ENCODE measurements around the gene PRKCA. TPM values are rescaled to one million over a fixed set of nuclear protein-coding genes. Genes with fewer than 3 reads are reported as not detected.
A peak's percentile ranks its signal among the peaks of the same experiment; 100 is the strongest.

Gene PRKCA
- total RNA-seq, 2 donors from 2014 or later, result 84.9 to 93.9 TPM

DNA sequence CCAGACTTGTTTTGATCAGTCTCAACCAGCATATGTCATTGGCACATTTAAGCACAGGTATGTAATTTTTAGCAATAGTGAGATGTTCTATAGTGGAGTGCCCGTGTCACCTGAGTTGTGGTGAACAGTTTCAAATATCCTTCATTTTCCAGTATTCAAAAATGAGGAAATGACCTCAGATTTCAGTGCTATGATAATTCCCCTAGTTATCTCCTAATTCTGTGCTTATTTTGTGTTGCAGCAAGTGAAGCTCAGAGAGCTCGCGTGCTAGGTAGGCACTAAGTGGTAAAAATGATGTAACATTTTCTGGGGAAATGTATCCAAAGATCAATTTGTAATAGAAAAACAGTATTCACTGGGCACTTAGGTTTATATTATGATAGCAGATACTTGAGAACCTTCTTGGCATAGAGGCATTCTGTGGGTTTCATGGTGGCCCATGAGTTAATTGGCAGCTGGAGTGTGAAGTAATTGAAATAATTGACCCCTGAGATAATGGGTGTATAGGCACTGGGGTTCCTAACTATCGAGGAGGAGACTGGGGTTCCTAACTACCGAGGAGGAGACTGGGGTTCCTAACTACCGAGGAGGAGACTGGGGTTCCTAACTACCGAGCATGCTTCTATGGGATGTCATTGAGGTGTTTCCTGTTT, 159.1 kb downstream of the PRKCA start:
- Mint-ChIP-seq H3K27ac (no peak overlapping the region), H3K4me1 (peaks cover 17% of the 10 kb centered on the region), H3K27me3 (no peaks in the 10 kb centered on the region), H3K36me3 (ENCODE audit: low read depth) (no peaks in the 10 kb centered on the region), H3K4me3 (no peak overlapping the region)
- no peaks in the 10 kb centered on the region for H3K9me3 ChIP-seq (ENCODE audit: control insufficient read depth, low read length, poor library complexity, severe bottlenecking)
- ATAC-seq (no peak), DNase-seq (no peak)

DNA sequence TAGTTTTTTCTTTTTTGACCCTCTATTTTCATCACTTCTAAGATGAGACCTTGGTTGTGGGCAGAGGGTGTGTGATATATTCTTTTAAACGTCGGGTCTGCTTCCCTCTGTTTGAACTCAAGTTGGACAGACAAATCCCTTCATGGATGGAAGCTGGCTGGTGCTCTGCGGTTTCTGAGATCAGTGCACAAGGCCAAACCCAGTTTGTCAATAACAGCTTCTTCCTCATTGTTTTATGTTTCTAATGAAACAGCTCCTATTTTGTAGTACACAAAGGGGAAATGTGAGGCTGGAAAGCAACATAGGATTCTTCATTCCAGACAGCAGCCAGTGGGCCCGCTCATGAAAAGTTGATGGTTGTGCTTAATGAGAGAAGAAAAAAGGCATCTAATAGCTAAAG, 159.6 kb downstream of the PRKCA start:
- H3K4me3 Mint-ChIP-seq, result no peak overlapping the region
- ATAC-seq, result no peak
- H3K4me1 Mint-ChIP-seq, result peaks cover 20% of the 10 kb centered on the region
- H3K27ac Mint-ChIP-seq, result no peak overlapping the region
- no peaks in the 10 kb centered on the region for H3K9me3 ChIP-seq (ENCODE audit: control insufficient read depth, low read length, poor library complexity, severe bottlenecking)
- DNase-seq, result no peak
- no peaks in the 10 kb centered on the region for H3K27me3 Mint-ChIP-seq
- no peaks in the 10 kb centered on the region for H3K36me3 Mint-ChIP-seq (ENCODE audit: low read depth)

- H3K9me3 ChIP-seq (ENCODE audit: control insufficient read depth, low read length, poor library complexity, severe bottlenecking), result no peaks in the 10 kb centered on the region
- H3K4me1 Mint-ChIP-seq, result peaks cover 34% of the 10 kb centered on the region
- no peak overlapping the region for H3K4me3 Mint-ChIP-seq
- H3K36me3 Mint-ChIP-seq (ENCODE audit: low read depth), result no peaks in the 10 kb centered on the region
- H3K27ac Mint-ChIP-seq, result no peak overlapping the region
- DNase-seq (no peak), ATAC-seq (no peak)
- no peaks in the 10 kb centered on the region for H3K27me3 Mint-ChIP-seq
These were observed 162.5 kb downstream of the PRKCA start for GRCh38 chr17:66464921-66465320.

GRCh38 chr17:66465701-66466100, 163.3 kb downstream of the PRKCA start:
- peak overlapping the region; percentile 67 for H3K4me3 Mint-ChIP-seq
- peaks cover 36% of the 10 kb centered on the region for H3K4me1 Mint-ChIP-seq
- H3K36me3 Mint-ChIP-seq (ENCODE audit: low read depth), result no peaks in the 10 kb centered on the region
- ATAC-seq (no peak), DNase-seq (no peak)
- no peaks in the 10 kb centered on the region for H3K9me3 ChIP-seq (ENCODE audit: control insufficient read depth, low read length, poor library complexity, severe bottlenecking)
- no peak overlapping the region for H3K27ac Mint-ChIP-seq
- no peaks in the 10 kb centered on the region for H3K27me3 Mint-ChIP-seq

- Mint-ChIP-seq H3K27me3 (no peaks in the 10 kb centered on the region), H3K27ac (peak overlapping the region; percentile 39), H3K4me3 (peak overlapping the region; percentile 67), H3K36me3 (ENCODE audit: low read depth) (no peaks in the 10 kb centered on the region), H3K4me1 (peaks cover 36% of the 10 kb centered on the region)
- no peak for ATAC-seq
- no peak for DNase-seq
- H3K9me3 ChIP-seq (ENCODE audit: control insufficient read depth, low read length, poor library complexity, severe bottlenecking), result no peaks in the 10 kb centered on the region
These were observed 163.8 kb downstream of the PRKCA start for GRCh38 chr17:66466106-66466820.

DNA sequence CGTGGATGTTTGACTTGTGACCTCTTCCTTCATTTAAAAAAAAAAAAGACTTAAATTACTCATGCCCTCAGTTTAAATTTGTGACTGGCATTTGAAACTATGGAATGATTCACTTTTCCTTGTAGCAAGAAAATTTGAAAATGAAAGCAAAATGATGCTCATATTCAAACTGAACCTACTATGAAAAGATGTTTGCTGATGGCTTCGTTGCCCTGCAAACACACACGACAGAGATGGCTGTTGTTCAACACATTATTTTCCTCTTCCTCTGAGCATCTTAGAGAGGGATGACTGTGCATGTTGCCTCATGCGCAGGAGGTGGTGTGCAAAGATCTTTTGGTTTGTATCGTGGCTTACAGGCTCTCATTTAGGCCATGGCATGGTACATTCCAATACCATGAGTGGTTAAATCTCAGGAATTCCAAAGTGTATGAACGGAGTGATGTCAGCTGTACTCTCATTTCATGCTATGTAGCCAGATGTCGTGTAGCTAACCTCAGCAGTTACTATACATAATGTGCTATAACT, 164.5 kb downstream of the PRKCA start:
- H3K36me3 Mint-ChIP-seq (ENCODE audit: low read depth), result no peaks in the 10 kb centered on the region
- peak overlapping the region; percentile 39 for H3K27ac Mint-ChIP-seq
- H3K27me3 Mint-ChIP-seq, result no peaks in the 10 kb centered on the region
- DNase-seq (no peak), ATAC-seq (no peak)
- H3K4me3 Mint-ChIP-seq, result peak overlapping the region; percentile 76
- peaks cover 36% of the 10 kb centered on the region for H3K4me1 Mint-ChIP-seq
- no peaks in the 10 kb centered on the region for H3K9me3 ChIP-seq (ENCODE audit: control insufficient read depth, low read length, poor library complexity, severe bottlenecking)

GRCh38 chr17:66467766-66468165, 165.4 kb downstream of the PRKCA start:
- ATAC-seq (no peak), DNase-seq (no peak)
- Mint-ChIP-seq H3K4me3 (no peak overlapping the region), H3K36me3 (ENCODE audit: low read depth) (no peaks in the 10 kb centered on the region), H3K4me1 (peaks cover 34% of the 10 kb centered on the region), H3K27ac (peak overlapping the region; percentile 39), H3K27me3 (no peaks in the 10 kb centered on the region)
- H3K9me3 ChIP-seq (ENCODE audit: control insufficient read depth, low read length, poor library complexity, severe bottlenecking), result no peaks in the 10 kb centered on the region

GRCh38 chr17:66468241-66469087, 166.1 kb downstream of the PRKCA start:
- H3K27ac Mint-ChIP-seq, result peak overlapping the region; percentile 3
- DNase-seq (no peak), ATAC-seq (no peak)
- peaks cover 4% of the 10 kb centered on the region for H3K36me3 Mint-ChIP-seq (ENCODE audit: low read depth)
- peak overlapping the region; percentile 31 for H3K4me3 Mint-ChIP-seq
- peaks cover 36% of the 10 kb centered on the region for H3K4me1 Mint-ChIP-seq
- H3K9me3 ChIP-seq (ENCODE audit: control insufficient read depth, low read length, poor library complexity, severe bottlenecking), result no peaks in the 10 kb centered on the region
- H3K27me3 Mint-ChIP-seq, result no peaks in the 10 kb centered on the region

DNA sequence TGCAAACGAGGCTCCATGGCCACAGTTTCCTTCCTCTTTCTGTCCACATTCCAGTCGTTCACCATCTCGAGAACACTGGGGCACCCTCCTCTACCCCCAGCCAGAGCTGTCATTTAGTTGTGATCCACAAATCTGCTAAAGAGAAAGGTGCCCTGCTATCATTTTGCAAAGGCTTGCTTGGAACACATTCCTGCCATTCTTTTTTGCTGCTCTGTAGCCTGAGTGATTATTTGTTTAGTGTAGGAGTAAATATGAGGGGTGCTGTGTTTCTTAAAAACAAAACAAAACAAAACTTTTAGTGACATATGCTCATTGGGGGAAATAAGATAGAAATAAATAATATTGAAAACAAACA, 166.7 kb downstream of the PRKCA start:
- peak overlapping the region; percentile 3 for H3K27ac Mint-ChIP-seq
- peak overlapping the region; percentile 31 for H3K4me3 Mint-ChIP-seq
- no peaks in the 10 kb centered on the region for H3K27me3 Mint-ChIP-seq
- H3K36me3 Mint-ChIP-seq (ENCODE audit: low read depth), result peaks cover 4% of the 10 kb centered on the region
- H3K4me1 Mint-ChIP-seq, result peaks cover 34% of the 10 kb centered on the region
- DNase-seq (no peak), ATAC-seq (no peak)
- no peaks in the 10 kb centered on the region for H3K9me3 ChIP-seq (ENCODE audit: control insufficient read depth, low read length, poor library complexity, severe bottlenecking)

- DNase-seq (no peak), ATAC-seq (no peak)
- no peaks in the 10 kb centered on the region for H3K9me3 ChIP-seq (ENCODE audit: control insufficient read depth, low read length, poor library complexity, severe bottlenecking)
- H3K27ac Mint-ChIP-seq, result peak overlapping the region; percentile 3
- peaks cover 33% of the 10 kb centered on the region for H3K4me1 Mint-ChIP-seq
- H3K36me3 Mint-ChIP-seq (ENCODE audit: low read depth), result peaks cover 4% of the 10 kb centered on the region
- no peaks in the 10 kb centered on the region for H3K27me3 Mint-ChIP-seq
- H3K4me3 Mint-ChIP-seq, result no peak overlapping the region
These were observed 167.0 kb downstream of the PRKCA start for GRCh38 chr17:66469461-66469860.

GRCh38 chr17:66469890-66470289, 167.5 kb downstream of the PRKCA start:
- H3K4me3 Mint-ChIP-seq, result no peak overlapping the region
- no peak for ATAC-seq

DNA sequence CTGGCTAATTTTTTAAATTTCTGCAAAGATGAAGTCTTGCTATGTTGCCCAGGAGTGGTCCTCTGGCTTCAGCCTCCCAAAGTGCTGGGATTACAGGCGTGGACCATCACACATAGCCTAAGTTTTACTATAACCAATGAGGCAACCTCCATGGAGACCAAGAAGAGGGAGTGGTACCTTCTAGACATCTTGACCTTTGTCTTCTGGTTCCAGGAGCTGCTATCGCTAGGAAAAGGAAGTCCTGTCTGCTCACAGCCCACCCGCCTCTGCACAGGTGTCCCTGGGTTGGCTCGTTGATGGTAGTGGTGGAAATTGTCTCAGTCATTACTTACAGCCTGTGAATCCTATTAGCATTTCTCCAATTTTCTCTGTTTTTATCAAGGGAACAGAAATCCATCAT, 169.7 kb downstream of the PRKCA start:
- Mint-ChIP-seq H3K27me3 (no peaks in the 10 kb centered on the region), H3K36me3 (ENCODE audit: low read depth) (peaks cover 6% of the 10 kb centered on the region), H3K4me3 (no peak overlapping the region), H3K4me1 (peaks cover 29% of the 10 kb centered on the region), H3K27ac (no peak overlapping the region)
- DNase-seq, result no peak
- no peaks in the 10 kb centered on the region for H3K9me3 ChIP-seq (ENCODE audit: control insufficient read depth, low read length, poor library complexity, severe bottlenecking)
- no peak for ATAC-seq

More at GRCh38 chr17:66469890-66470289, 167.5 kb downstream of the PRKCA start:
- DNase-seq, result no peak
- peaks cover 36% of the 10 kb centered on the region for H3K4me1 Mint-ChIP-seq
- no peaks in the 10 kb centered on the region for H3K9me3 ChIP-seq (ENCODE audit: control insufficient read depth, low read length, poor library complexity, severe bottlenecking)
- no peak overlapping the region for H3K27ac Mint-ChIP-seq
- H3K27me3 Mint-ChIP-seq, result no peaks in the 10 kb centered on the region
- peaks cover 4% of the 10 kb centered on the region for H3K36me3 Mint-ChIP-seq (ENCODE audit: low read depth)

GRCh38 chr17:66474258-66474657, 171.8 kb downstream of the PRKCA start:
- peaks cover 8% of the 10 kb centered on the region for H3K36me3 Mint-ChIP-seq (ENCODE audit: low read depth)

More at GRCh38 chr17:66474258-66474657, 171.8 kb downstream of the PRKCA start:
- H3K27ac Mint-ChIP-seq, result no peak overlapping the region
- DNase-seq (no peak), ATAC-seq (no peak)
- H3K4me3 Mint-ChIP-seq, result no peak overlapping the region
- no peaks in the 10 kb centered on the region for H3K9me3 ChIP-seq (ENCODE audit: control insufficient read depth, low read length, poor library complexity, severe bottlenecking)
- H3K27me3 Mint-ChIP-seq, result no peaks in the 10 kb centered on the region
- peaks cover 17% of the 10 kb centered on the region for H3K4me1 Mint-ChIP-seq

All from T-helper 17 cell (primary cell).